K562 (cell line): ENCODE results near the gene ZNF646. TPM values are rescaled to one million over a fixed set of nuclear protein-coding genes. Genes with fewer than 3 reads are reported as not detected.

Experiments used
- ETV1 ChIP-seq: fragments of 450-650 bp; conservative IDR thresholded peaks from 2 replicates; pipeline ENCODE4 v1.6.1; 2016; ENCODE audit warnings: missing genetic modification characterization, control low read depth, low read depth, missing compliant biosample characterization
- ETV6 ChIP-seq, 3 experiments: fragments of 150-350 bp in 1 of 3; sonication (generic) in 1 of 3; formaldehyde crosslinking in 1 of 3; IDR thresholded peaks; 2 replicates each; pipeline versions ENCODE4 v1.6.1 to v1.8.0; 2014 to 2022; ENCODE audit warnings: borderline replicate concordance in 2 of 3, low read depth in 2 of 3, antibody characterized with exemption in 1 of 3, low read length in 1 of 3, mild to moderate bottlenecking in 1 of 3, missing genetic modification reagents in 1 of 3
- GATAD2A ChIP-seq: fragments of 450-650 bp; IDR thresholded peaks from 2 replicates; pipeline ENCODE4 v1.6.1; 2017
- HDAC3 ChIP-seq: fragments of 450-650 bp; IDR thresholded peaks from 2 replicates; pipeline ENCODE4 v1.6.1; 2018; ENCODE audit warnings: borderline replicate concordance, mild to moderate bottlenecking, moderate library complexity; ENCODE audit not compliant: partially characterized antibody
- MYC ChIP-seq, 2 experiments: fragments of 250-450 bp in 1 of 2; sonication (Bioruptor Pico) in 1 of 2; IDR thresholded peaks; 2 replicates each; pipeline versions ENCODE4 v1.5.1 to v1.6.1; 2012 to 2021; ENCODE audit warnings: low read depth in 2 of 2, borderline replicate concordance in 1 of 2, improper control_type of control experiment in 1 of 2, low read length in 1 of 2, mild to moderate bottlenecking in 1 of 2, moderate library complexity in 1 of 2
- MYNN ChIP-seq, 2 experiments: sonication (generic); formaldehyde crosslinking in 1 of 2; IDR thresholded peaks; 2 replicates each; pipeline versions ENCODE4 v1.5.0 to v1.6.1; 2016 to 2020; ENCODE audit warnings: antibody characterized with exemption in 1 of 2, missing genetic modification reagents in 1 of 2
- NCOR1 ChIP-seq: fragments of 450-650 bp; IDR thresholded peaks from 2 replicates; pipeline ENCODE4 v1.6.1; 2016; ENCODE audit warnings: mild to moderate bottlenecking, moderate library complexity
- NFE2 ChIP-seq: IDR thresholded peaks from 2 replicates; pipeline ENCODE4 v1.6.1; 2014; ENCODE audit warnings: antibody characterized with exemption, low read depth
- NONO ChIP-seq, 2 experiments: fragments of 200-400 bp in 1 of 2; fragments of 450-650 bp in 1 of 2; formaldehyde crosslinking in 1 of 2; IDR thresholded peaks; 2 replicates each; pipeline ENCODE4 v1.6.1; 2017; ENCODE audit warnings: low read depth in 2 of 2, mild to moderate bottlenecking in 2 of 2, moderate library complexity in 2 of 2, low read length in 1 of 2
- PURB ChIP-seq: sonication (generic); formaldehyde crosslinking; IDR thresholded peaks from 2 replicates; pipeline ENCODE4 v1.9.0; 2021; ENCODE audit warnings: low read depth, mild to moderate bottlenecking, missing genetic modification reagents
- RBBP5 ChIP-seq: fragments of 200-600 bp; sonication (generic); IDR thresholded peaks from 2 replicates; pipeline ENCODE4 v1.6.1; 2012; ENCODE audit warnings: borderline replicate concordance, mild to moderate bottlenecking, low read length, control low read depth, inconsistent platforms; ENCODE audit not compliant: insufficient read depth, poor library complexity, severe bottlenecking
- SRSF3 ChIP-seq: fragments of 200-400 bp; formaldehyde crosslinking; IDR thresholded peaks from 2 replicates; pipeline ENCODE4 v1.6.1; 2016; ENCODE audit warnings: mild to moderate bottlenecking, low read length, moderate library complexity; ENCODE audit not compliant: insufficient read depth
- WHSC1 ChIP-seq: IDR thresholded peaks from one replicate; pipeline ENCODE4 v1.6.1; 2012; ENCODE audit warnings: low read length, control low read depth, inconsistent platforms
- ZNF23 ChIP-seq: fragments of 250-450 bp; sonication (Bioruptor Pico); IDR thresholded peaks from 2 replicates; pipeline ENCODE4 v1.4.0; 2020; ENCODE audit warnings: mild to moderate bottlenecking
- ZNF24 ChIP-seq: fragments of 450-650 bp; IDR thresholded peaks from 2 replicates; pipeline ENCODE4 v1.6.1; 2016
- ZNF263 ChIP-seq: sonication (generic); formaldehyde crosslinking; IDR thresholded peaks from 2 replicates; pipeline ENCODE4 v1.8.0; 2022; ENCODE audit warnings: mild to moderate bottlenecking, missing genetic modification reagents, borderline replicate concordance
- ZNF408 ChIP-seq: fragments of 250-450 bp; sonication (Bioruptor Pico); IDR thresholded peaks from 2 replicates; pipeline ENCODE4 v1.4.0; 2020; ENCODE audit warnings: low read depth, mild to moderate bottlenecking, moderate library complexity
- ZNF586 ChIP-seq: fragments of 450-650 bp; formaldehyde crosslinking; conservative IDR thresholded peaks from 2 replicates; pipeline ENCODE4 v1.4.0; 2020; ENCODE audit warnings: mild to moderate bottlenecking, moderate library complexity
- ZNF699 ChIP-seq: fragments of 250-450 bp; sonication (Bioruptor Pico); IDR thresholded peaks from 2 replicates; pipeline ENCODE4 v1.8.0; 2021; ENCODE audit warnings: mild to moderate bottlenecking, moderate library complexity; ENCODE audit not compliant: insufficient replicate concordance
- polyA plus RNA-seq, 8 experiments: library from polyadenylated mRNA; depleted of rRNA in 4 of 8; stranded (reverse) in 5 of 8; unstranded in 3 of 8; fragments of >200 nt; fragmentation: Nextera tagmentation in 2 of 8; fragmentation: Illumina TruSeq in 1 of 8; extraction: Ambion mirVana in 2 of 8; extraction: Trizol in 1 of 8; gene quantifications; 2 replicates each; pipeline versions ENCODE4 v1.2.1 to v1.2.3, GENCODE V29; 2011 to 2014; ENCODE audit warnings: inconsistent platforms in 1 of 8, missing spikeins in 1 of 8
- total RNA-seq, 7 experiments: library from RNA; depleted of rRNA in 6 of 7; stranded (reverse); fragments of >200 nt in 6 of 7; fragmentation: Illumina TruSeq in 2 of 7; extraction: Trizol in 2 of 7; gene quantifications; 2 replicates each; pipeline versions ENCODE4 v1.2.1 to v1.2.3, GENCODE V29; 2011 to 2021; ENCODE audit warnings: low replicate concordance in 1 of 7
- TF ChIP-seq, protein P1 (sequence below): fragments of 250-450 bp; sonication (Bioruptor Pico); IDR thresholded peaks from 2 replicates; pipeline ENCODE4 v1.9.0; 2021; ENCODE audit warnings: mild to moderate bottlenecking, inconsistent platforms
- TF ChIP-seq, protein P2 (sequence below): fragments of 150-350 bp; conservative IDR thresholded peaks from 2 replicates; pipeline ENCODE4 v1.6.1; 2014; ENCODE audit warnings: low read length

The ZNF646 gene
- total and polyA plus RNA-seq, 9 of the 15 experiments (the other 6 are each of a cell fraction or from before 2014, with no cell fraction given) = 0.08 to 20.6 (median 8.0) TPM

DNA sequence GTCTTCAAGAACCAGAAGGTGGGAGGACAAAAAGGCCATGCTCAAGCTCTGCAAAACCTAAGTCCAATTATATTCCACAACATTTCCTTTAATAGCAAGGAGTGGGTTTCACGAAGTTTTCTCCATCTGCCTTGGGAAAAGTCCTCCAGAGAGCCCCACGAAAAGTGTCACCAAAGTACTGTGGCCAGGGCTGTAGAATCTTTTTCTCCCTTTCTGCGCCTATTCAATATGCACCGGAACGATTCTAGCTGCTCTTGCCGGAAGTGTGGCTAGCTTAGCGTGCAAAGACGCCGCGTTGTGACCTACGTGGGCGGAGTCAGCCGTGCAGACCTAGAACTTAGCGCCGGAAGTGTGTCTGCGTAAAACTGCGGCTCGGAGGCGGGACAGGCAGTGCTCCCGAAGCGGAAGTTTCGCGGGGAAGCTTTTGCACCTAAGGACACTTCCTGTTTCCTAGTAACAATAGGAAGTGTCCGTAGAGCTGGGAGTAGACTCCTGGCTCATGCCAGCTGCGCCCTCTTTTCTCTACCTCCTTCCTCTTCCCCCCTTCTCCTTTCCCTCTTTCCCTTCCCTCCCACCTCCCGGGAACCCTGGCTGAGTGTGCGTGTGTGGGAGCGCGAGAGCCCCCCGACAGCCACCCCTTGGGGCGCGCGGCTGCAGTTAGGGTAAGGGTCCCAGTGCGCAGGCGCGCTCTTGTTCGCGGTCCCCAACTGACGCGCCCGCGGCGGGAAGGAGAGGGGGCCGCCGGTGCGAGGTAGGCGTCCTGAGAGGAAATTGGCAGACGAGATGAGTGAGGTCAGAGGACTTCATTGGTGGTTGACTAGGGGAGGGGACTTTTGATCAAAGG lies at the start of gene ZNF646, which contains the start of gene ZNF668 (continued):
- TF ChIP-seq NFE2 = 0 out of 2 replicates have a peak, but pooled peaks have one; percentile 1
- no peak for TF ChIP-seq WHSC1
- TF ChIP-seq SRSF3 = no peak
- TF ChIP-seq, protein P1, sequence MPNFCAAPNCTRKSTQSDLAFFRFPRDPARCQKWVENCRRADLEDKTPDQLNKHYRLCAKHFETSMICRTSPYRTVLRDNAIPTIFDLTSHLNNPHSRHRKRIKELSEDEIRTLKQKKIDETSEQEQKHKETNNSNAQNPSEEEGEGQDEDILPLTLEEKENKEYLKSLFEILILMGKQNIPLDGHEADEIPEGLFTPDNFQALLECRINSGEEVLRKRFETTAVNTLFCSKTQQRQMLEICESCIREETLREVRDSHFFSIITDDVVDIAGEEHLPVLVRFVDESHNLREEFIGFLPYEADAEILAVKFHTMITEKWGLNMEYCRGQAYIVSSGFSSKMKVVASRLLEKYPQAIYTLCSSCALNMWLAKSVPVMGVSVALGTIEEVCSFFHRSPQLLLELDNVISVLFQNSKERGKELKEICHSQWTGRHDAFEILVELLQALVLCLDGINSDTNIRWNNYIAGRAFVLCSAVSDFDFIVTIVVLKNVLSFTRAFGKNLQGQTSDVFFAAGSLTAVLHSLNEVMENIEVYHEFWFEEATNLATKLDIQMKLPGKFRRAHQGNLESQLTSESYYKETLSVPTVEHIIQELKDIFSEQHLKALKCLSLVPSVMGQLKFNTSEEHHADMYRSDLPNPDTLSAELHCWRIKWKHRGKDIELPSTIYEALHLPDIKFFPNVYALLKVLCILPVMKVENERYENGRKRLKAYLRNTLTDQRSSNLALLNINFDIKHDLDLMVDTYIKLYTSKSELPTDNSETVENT = peak; percentile 77
- TF ChIP-seq PURB (CRISPR knock-in tag) = no peak
- TF ChIP-seq GATAD2A = no peak
- TF ChIP-seq ZNF23 (CRISPR knock-in tag) = no peak
- TF ChIP-seq, protein P2, sequence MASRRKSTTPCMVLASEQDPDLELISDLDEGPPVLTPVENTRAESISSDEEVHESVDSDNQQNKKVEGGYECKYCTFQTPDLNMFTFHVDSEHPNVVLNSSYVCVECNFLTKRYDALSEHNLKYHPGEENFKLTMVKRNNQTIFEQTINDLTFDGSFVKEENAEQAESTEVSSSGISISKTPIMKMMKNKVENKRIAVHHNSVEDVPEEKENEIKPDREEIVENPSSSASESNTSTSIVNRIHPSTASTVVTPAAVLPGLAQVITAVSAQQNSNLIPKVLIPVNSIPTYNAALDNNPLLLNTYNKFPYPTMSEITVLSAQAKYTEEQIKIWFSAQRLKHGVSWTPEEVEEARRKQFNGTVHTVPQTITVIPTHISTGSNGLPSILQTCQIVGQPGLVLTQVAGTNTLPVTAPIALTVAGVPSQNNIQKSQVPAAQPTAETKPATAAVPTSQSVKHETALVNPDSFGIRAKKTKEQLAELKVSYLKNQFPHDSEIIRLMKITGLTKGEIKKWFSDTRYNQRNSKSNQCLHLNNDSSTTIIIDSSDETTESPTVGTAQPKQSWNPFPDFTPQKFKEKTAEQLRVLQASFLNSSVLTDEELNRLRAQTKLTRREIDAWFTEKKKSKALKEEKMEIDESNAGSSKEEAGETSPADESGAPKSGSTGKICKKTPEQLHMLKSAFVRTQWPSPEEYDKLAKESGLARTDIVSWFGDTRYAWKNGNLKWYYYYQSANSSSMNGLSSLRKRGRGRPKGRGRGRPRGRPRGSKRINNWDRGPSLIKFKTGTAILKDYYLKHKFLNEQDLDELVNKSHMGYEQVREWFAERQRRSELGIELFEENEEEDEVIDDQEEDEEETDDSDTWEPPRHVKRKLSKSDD = no peak
- TF ChIP-seq NCOR1 = no peak; the same call in 1 of the 2 replicates
- TF ChIP-seq ETV1 = peak; percentile 85
- TF ChIP-seq ZNF699 (CRISPR knock-in tag) = no peak
- TF ChIP-seq ZNF263 (CRISPR knock-in tag) = peak; percentile 100
- no peak for TF ChIP-seq ZNF586 (CRISPR knock-in tag)
- no peak for TF ChIP-seq NONO (IDR thresholded peaks at IDR 0.05; ENCODE audit: low read depth in 2 of 2, low read length in 1 of 2)
- TF ChIP-seq RBBP5 = no peak
- no peak; the same call in 1 of the 2 replicates for TF ChIP-seq ZNF24
- peak; percentile 83 to 91; a peak in 3 of 4 replicates for TF ChIP-seq ETV6 (IDR thresholded peaks at IDR 0.05; ENCODE audit: borderline replicate concordance in 1 of 2, low read depth in 2 of 2, low read length in 1 of 2)
- no peak for TF ChIP-seq ETV6 (CRISPR knock-in tag; IDR thresholded peaks at IDR 0.05; ENCODE audit: borderline replicate concordance)
- no peak for TF ChIP-seq ZNF408
- TF ChIP-seq HDAC3 = no peak
- no peak for TF ChIP-seq MYNN (IDR thresholded peaks at IDR 0.05)
- TF ChIP-seq MYNN (CRISPR knock-in tag; IDR thresholded peaks at IDR 0.05) = no peak
- peak; percentile 53; the same call in 1 of the 2 replicates for TF ChIP-seq MYC (IDR thresholded peaks at IDR 0.05; ENCODE audit: low read depth, low read length)
- peak; percentile 42; the same call in 1 of the 2 replicates for TF ChIP-seq MYC (CRISPR knock-in tag; IDR thresholded peaks at IDR 0.05; ENCODE audit: borderline replicate concordance, low read depth)
